HG02884 (cell line): ENCODE data around the gene ELOVL4.

ENCODE experiments used
- ATAC-seq: cut with Tn5 transposase; IDR thresholded peaks from one replicate; pipeline ENCODE4 v1.9.1; 2021; ENCODE audit warnings: mild to moderate bottlenecking, moderate library complexity; ENCODE audit not compliant: unreplicated experiment

ELOVL4 gene

DNA sequence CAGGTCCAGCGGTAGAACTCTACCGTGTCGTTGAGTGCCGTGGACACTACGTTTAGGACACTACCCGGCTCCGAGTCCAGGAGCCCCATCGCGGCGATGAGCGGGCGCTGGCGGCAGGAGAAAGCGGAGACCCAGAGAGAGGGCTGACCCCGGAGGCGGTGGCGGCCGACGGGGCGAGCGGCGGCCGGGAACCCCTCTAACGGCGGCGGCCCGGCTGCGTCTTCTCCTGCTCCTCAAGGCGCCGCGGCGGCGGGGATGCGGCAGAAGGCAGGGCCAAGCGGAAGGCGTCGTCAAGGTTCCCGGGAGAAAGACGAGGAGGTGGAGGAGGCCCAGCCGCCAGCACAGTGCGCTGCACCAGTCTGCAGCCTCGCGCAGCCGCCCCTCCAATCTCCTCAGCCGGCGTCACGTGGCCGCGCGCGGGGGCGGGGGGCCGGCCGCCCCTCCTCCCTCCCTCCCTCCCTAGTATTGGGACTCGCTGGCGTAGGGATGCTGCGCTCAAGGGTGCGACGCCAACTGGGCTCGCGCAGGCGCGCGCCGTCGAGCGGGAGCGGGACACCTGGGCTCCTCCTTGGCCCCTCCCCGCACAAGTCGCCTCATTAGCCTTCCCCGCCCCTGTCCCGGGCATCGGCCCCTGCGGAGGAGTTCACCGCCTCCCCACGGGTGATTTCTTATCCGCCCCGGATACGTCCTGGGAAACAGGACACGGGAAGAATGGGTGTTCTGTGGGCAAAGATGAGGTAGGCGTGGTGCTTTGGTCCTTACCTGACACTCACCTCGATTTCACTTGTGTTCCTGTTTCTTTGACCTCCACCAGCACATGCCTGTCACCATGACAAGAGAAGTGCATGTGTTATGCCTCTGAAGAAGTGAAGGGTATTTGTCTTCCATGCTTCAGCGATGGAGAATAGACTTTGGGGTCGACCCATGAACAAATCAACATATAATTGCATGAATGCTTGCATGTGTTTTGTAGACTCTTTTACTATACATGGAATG lies at the start of gene ELOVL4:
Gene ELOVL4, minus strand, starts transcription at position 363 of the 996 bp plus-strand sequence. Its CDS starts 274 bp downstream, at position 89.
- ATAC-seq, result peak; percentile 43

DNA sequence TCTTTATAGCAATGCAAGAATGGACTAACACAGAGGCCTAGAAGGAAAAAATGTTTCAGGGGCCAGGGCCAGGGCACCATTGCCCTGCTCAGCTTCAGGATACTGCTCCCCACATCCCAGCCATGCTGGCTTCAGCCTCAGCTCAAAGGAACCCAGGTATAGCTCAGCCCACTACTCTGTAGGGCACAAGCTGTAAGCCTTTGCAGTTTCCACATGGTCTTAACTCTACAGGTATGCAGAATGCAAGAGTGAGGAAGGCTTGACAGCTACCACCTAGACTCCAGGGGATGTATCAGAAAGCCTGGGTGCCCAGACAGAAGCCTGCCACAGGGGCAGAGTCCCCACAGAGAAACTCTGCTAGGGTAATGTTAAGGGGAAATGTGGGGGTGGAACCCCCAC lies 46.6 kb upstream of the ELOVL4 start:
- no peak for ATAC-seq

GRCh38 chr6:79993012-79993910 lies 45.9 kb upstream of the ELOVL4 start:
- no peak for ATAC-seq

DNA sequence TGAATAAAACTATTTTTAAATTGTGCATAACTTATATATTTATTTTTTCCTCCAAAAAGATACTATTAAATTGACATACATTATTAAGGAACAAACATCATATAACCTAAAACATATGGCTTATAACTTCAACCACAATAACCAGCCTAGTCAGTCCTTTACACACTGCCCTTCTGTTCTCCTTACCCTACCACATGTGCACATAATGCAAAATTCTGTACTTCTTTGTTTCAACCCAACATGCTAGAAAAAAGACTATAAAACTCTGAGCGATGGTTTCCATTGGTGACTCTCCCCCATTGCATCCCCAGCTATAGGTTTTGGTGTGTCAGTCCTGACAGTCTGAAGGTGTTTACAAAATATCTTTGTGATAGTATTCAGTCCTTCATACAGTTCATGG lies 42.3 kb upstream of the ELOVL4 start:
- no peak for ATAC-seq

DNA sequence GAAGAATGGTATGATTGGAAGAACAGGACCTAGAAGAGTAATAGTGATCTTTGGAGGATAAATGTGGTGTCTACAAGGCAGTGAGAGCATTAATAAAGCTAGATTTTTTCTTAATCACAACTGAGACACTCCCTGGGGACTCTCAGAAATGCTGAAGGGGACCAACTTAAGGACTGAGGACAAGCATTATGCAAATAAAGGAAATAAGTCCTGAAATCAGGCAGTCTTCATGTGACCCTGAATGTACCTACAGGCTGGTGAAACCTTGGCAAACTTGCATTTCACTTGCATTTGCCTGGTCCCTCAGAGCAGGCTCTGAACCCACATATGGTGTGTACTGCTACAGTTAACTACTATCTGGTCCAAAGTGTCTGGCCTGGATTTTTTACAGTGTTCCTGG lies 37.8 kb upstream of the ELOVL4 start:
- ATAC-seq, result no peak

- no peak for ATAC-seq
These were observed 36.9 kb upstream of the ELOVL4 start for GRCh38 chr6:79984261-79984660.

DNA sequence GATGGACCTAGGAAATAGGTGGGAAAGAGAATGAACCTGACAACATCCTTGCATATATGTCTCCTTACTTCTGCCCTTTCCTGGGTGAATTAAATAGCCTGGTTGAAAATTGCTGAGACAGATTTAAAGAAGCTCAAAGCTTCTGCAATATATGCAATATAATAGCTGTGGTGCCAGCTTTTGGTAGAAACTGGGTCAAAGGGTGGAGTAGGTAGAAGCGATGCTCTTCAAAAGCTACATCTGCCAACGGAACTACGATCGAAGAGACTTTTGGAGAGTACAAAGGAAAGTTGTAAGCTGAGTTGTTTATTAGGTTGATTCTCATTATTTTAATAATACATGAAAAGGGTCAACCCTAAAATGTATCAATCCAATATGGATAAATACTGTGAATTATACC lies 34.3 kb upstream of the ELOVL4 start:
- no peak for ATAC-seq

GRCh38 chr6:79971193-79971592 lies 23.8 kb upstream of the ELOVL4 start:
- no peak for ATAC-seq

DNA sequence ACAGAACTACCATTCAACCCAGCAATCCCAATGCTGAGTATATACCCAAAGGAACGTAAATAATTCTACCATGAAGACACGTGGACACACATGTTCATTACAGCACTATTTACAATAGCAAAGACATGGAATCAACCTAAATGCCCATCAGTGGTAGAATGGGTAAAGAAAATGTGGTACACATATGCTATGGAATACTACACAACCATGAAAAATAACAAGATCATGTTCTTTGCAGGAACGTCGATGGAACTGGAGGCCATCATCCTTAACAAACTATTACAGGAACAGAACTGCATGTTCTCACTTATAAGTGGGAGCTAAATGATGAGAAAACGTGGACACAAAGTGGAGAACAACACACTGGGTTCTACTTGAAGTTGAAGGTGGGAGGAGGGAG lies 22.4 kb upstream of the ELOVL4 start:
- ATAC-seq, result no peak

- no peak for ATAC-seq
These were observed 19.8 kb upstream of the ELOVL4 start for GRCh38 chr6:79967178-79967577.

DNA sequence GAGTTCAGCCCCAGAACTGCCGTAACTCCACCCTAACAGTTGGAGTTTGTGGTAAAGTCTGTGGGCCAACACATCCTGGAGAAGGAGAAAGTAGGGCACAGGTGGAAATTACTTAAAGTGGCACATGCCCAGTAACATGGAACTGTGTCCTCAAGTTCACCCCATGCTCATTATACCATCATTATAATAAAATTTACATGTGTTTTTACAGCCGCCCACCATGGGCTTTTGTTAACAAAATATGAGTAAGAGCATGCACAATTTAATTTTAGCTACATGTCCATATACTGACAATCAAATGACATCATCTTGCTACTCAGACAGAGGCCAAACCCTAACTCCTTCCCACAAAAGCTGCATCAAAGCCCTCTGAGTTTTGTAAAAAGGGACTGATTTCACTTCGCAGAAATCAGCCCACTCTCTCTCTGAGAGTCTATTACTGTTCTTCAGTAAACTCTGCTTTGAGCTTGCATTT lies 17.3 kb upstream of the ELOVL4 start:
- no peak for ATAC-seq

DNA sequence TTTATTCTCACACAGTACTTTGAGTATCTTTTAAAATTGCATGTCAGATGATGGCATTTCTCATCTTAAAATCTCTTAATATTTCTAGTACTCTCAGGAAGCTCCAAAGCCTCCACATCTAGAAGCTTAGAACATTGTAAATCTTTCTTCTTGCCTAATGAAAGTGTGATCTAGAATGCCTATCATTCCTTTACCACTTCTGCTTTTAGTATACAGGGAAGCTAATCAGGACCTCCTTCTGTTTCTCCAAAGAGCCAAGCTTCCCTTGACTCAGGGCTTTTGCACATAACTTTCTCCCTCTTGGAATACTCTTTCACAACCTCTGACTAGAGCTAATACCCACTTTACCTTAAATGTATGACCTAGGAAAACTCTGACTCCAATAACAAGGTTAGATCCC lies 7.5 kb upstream of the ELOVL4 start:
- ATAC-seq, result no peak

GRCh38 chr6:79949233-79949632 lies 1.9 kb upstream of the ELOVL4 start:
- ATAC-seq, result peak; percentile 53

GRCh38 chr6:79946272-79947190 lies 822 bp downstream of the ELOVL4 start:
- ATAC-seq, result peak; percentile 16

GRCh38 chr6:79943133-79943532 lies 4.2 kb downstream of the ELOVL4 start:
- no peak for ATAC-seq

DNA sequence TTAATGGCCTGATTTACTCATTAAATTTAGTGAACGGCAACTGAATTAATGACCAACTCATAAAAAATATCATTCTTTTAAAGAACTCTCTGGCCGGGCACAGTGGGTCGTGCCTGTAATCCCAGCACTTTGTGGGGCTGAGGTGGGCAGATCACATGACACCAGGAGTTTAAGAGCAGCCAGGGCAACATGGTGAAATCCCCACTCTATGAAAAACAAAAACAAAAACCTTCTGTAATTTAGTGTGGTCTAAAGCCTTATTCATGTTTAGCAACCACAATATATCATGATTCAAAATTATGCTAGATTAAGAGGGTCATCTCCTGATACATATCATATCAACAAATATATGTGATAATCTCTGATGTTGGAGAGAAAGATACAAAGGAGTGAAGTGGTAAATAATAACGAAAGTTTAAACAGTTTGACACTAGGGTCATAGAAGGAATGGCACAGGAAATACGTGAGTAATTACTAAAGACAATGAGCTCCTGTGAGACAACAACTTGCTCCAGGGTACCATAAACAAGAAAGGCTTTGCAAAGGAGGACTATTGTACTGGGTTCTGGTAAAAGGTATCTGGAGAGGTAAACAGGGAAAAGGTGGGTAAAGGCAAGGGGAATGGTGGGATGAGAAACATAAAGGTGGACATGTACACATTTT lies 5.7 kb downstream of the ELOVL4 start:
- ATAC-seq, result no peak

GRCh38 chr6:79928478-79928998 lies 18.8 kb downstream of the ELOVL4 start:
- no peak for ATAC-seq

DNA sequence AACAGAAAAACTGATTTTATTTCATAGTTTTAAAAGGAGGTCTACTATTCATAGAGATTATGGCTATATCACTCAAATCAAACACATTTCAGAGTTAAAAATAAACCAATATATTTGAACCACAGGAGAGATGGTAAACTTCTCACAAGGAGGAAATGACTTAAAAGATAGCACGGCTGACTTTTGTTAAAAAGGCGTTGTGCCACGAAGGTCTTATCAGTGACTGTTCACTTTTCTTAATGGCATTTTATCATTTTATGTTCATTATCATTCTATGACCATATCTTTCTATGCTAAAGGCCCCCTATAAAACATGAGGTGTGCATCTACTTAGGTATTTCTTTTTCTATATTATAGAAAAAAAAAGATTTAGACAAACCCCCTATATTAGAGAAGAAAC lies 19.6 kb downstream of the ELOVL4 start:
- no peak for ATAC-seq

- ATAC-seq, result no peak
These were observed 24.1 kb downstream of the ELOVL4 start for GRCh38 chr6:79923270-79923669.

GRCh38 chr6:79922018-79922417 lies 25.3 kb downstream of the ELOVL4 start:
- ATAC-seq, result no peak
